Natural killer cell (primary cell): ENCODE results near the gene HOXA2. TPM values are rescaled to one million over a fixed set of nuclear protein-coding genes. Genes with fewer than 3 reads are reported as not detected.

Experiments used
- ATAC-seq, 3 donors: fragments of 150-1000 bp in 2 of 3; fragments of 200-7000 bp in 1 of 3; cut with Tn5 transposase; 1 replicate in 1 of 3; 2 replicates in 2 of 3; pipeline ENCODE4 v1.10.0; 2021; ENCODE audit warnings: mild to moderate bottlenecking in 2 of 3, moderate library complexity in 2 of 3
- DNase-seq, 2 donors: peaks; one replicate each; pipeline versions ENCODE4 v3.0.0 to v3.0.0-alpha.2; 2013 to 2021; ENCODE audit warnings: mixed read lengths in 1 of 2
- H3K27ac ChIP-seq: one replicate; pipeline ENCODE4 v1.5.1; 2013; ENCODE audit warnings: mild to moderate bottlenecking, low read length
- H3K27me3 ChIP-seq: one replicate; pipeline ENCODE4 v1.6.1; 2013; ENCODE audit warnings: low read length; ENCODE audit not compliant: control insufficient read depth, insufficient read depth
- H3K36me3 ChIP-seq: one replicate; pipeline ENCODE4 v1.6.1; 2013; ENCODE audit warnings: low read length; ENCODE audit not compliant: control insufficient read depth, insufficient read depth
- H3K4me1 ChIP-seq: one replicate; pipeline ENCODE4 v1.6.1; 2013; ENCODE audit warnings: low read length; ENCODE audit not compliant: control insufficient read depth, insufficient read depth
- H3K4me3 ChIP-seq: one replicate; pipeline ENCODE4 v1.5.1; 2013; ENCODE audit warnings: low read length
- H3K9me3 ChIP-seq: one replicate; pipeline ENCODE4 v1.6.1; 2013; ENCODE audit warnings: low read length; ENCODE audit not compliant: control insufficient read depth, insufficient read depth
- H3K27ac Mint-ChIP-seq, 2 donors: one replicate each; pipeline ENCODE4 v1.8.0; 2022; ENCODE audit warnings: mild to moderate bottlenecking in 2 of 2, mixed read lengths in 2 of 2, moderate library complexity in 1 of 2
- H3K27me3 Mint-ChIP-seq, 2 donors: one replicate each; pipeline ENCODE4 v1.8.0; 2022; ENCODE audit warnings: low read depth in 2 of 2, mixed read lengths in 2 of 2
- H3K36me3 Mint-ChIP-seq: one replicate; pipeline ENCODE4 v1.8.0; 2022; ENCODE audit warnings: mixed read lengths
- H3K4me1 Mint-ChIP-seq, 2 donors: one replicate each; pipeline ENCODE4 v1.8.0; 2022; ENCODE audit warnings: mixed read lengths in 2 of 2
- H3K4me3 Mint-ChIP-seq: one replicate; pipeline ENCODE4 v1.8.0; 2022; ENCODE audit warnings: mild to moderate bottlenecking, moderate library complexity, mixed read lengths
- H3K9me3 Mint-ChIP-seq, 2 donors: one replicate each; pipeline ENCODE4 v1.8.0; 2022; ENCODE audit warnings: mixed read lengths in 2 of 2
- WGBS: methylation state at CpG from one replicate; pipeline ENCODE4 v1.1.7; 2013; ENCODE audit warnings: missing lambda C conversion rate; ENCODE audit not compliant: insufficient coverage; 5-methylcytosine and 5-hydroxymethylcytosine counted together
- intact Hi-C: fragments of 100-400 bp; cut with micrococcal nuclease; formaldehyde crosslinking; loops from one replicate; pipeline ENCODE4 v1.14.2; 2022
- total RNA-seq, 4 donors: library from RNA; stranded (reverse); fragments of 120-200 nt in 1 of 4; gene quantifications; one replicate each; pipeline versions ENCODE4 v1.2.3 to v1.2.4, GENCODE V29; 2013 to 2022
- TF ChIP-seq, protein P1 (sequence below): fragments of 200-600 bp; IDR thresholded peaks from one replicate; pipeline ENCODE4 v1.8.0; 2022; ENCODE audit warnings: antibody characterized with exemption

HOXA2 gene
- total RNA-seq, 3 donors from 2014 or later (not counting 1 experiment from before 2014, with no cell fraction given): not detected

DNA sequence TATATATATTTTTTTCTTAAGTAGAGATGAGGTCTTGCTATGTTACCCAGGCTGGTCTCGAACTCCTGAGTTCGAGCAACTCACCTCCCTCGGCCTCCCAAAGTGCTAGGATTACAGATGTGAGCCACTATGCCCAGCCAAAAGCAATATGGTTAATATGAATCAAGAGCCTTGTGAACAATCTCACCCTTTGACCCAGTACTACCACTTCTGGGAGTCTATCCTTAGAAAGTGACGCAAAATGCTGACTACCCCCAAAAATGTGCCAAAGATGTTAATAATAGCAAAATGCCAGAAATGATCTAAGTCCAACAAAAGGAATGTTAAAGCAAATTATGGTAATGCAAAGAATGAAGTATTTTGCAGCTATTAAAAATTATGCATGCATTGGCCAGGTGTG lies 51.0 kb downstream of the HOXA2 start:
- Histone ChIP-seq H3K4me3 (no peak overlapping the region), H3K36me3 (no peaks in the 10 kb centered on the region), H3K4me1 (no peaks in the 10 kb centered on the region), H3K27ac (no peak overlapping the region), H3K27me3 (no peaks in the 10 kb centered on the region), H3K9me3 (no peaks in the 10 kb centered on the region)
- Mint-ChIP-seq H3K27me3 (no peaks in the 10 kb centered on the region), H3K4me3 (no peak overlapping the region), H3K36me3 (no peaks in the 10 kb centered on the region), H3K4me1 (no peaks in the 10 kb centered on the region), H3K27ac (no peak overlapping the region), H3K9me3 (no peaks in the 10 kb centered on the region)
- intact Hi-C loops: no loop called here
- no peak for DNase-seq
- TF ChIP-seq, protein P1, sequence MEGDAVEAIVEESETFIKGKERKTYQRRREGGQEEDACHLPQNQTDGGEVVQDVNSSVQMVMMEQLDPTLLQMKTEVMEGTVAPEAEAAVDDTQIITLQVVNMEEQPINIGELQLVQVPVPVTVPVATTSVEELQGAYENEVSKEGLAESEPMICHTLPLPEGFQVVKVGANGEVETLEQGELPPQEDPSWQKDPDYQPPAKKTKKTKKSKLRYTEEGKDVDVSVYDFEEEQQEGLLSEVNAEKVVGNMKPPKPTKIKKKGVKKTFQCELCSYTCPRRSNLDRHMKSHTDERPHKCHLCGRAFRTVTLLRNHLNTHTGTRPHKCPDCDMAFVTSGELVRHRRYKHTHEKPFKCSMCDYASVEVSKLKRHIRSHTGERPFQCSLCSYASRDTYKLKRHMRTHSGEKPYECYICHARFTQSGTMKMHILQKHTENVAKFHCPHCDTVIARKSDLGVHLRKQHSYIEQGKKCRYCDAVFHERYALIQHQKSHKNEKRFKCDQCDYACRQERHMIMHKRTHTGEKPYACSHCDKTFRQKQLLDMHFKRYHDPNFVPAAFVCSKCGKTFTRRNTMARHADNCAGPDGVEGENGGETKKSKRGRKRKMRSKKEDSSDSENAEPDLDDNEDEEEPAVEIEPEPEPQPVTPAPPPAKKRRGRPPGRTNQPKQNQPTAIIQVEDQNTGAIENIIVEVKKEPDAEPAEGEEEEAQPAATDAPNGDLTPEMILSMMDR: no peak
- 97% methylated on average over 3 of the region's 4 CpGs for WGBS
- ATAC-seq: no peak

Other genes starting within 250 kb of the HOXA2 start
- gene SKAP2, start 238.1 kb downstream of the HOXA2 start, total RNA-seq: 10 to 100 TPM; 26.8 to 42.4 (median 35.1) TPM
- 1 to 10 TPM in 2 of 3 donors, under 1 TPM in 1; 0.64 to 1.3 (median 1.1) TPM for gene HOXA1, start 6.7 kb downstream of the HOXA2 start, total RNA-seq
- gene HOXA4, start 28.1 kb upstream of the HOXA2 start, total RNA-seq: 1 to 10 TPM in 1 of 3 donors, under 1 TPM in 2; 0.52 to 2.1 (median 0.63) TPM
- 10 to 100 TPM in 1 of 3 donors, under 1 TPM in 2; 0.29 to 13.0 (median 0.52) TPM for gene HOXA5, start 41.0 kb upstream of the HOXA2 start, total RNA-seq
- under 1 TPM; 0.28 to 0.65 (median 0.43) TPM for gene HOXA6, start 45.1 kb upstream of the HOXA2 start, total RNA-seq
- under 1 TPM; 0.32 to 0.78 (median 0.35) TPM for gene HOXA3, start 49.9 kb upstream of the HOXA2 start, total RNA-seq
- not detected for gene HOXA7, start 54.0 kb upstream of the HOXA2 start, total RNA-seq
- 1 to 10 TPM in 1 of 3 donors, under 1 TPM in 2; 0.39 to 4.6 (median 0.42) TPM for gene HOXA9, start 62.9 kb upstream of the HOXA2 start, total RNA-seq
- 1 to 10 TPM in 2 of 3 donors, under 1 TPM in 1; 0.82 to 3.3 (median 2.2) TPM for gene HOXA10, start 71.6 kb upstream of the HOXA2 start, total RNA-seq
- gene HOXA11, start 82.5 kb upstream of the HOXA2 start, total RNA-seq: not detected
- not detected for gene HOXA13, start 97.4 kb upstream of the HOXA2 start, total RNA-seq
- not detected for gene EVX1, start 140.1 kb upstream of the HOXA2 start, total RNA-seq